Esophagus muscularis mucosa (tissue), 3 donors: ENCODE data around the gene NUDT21.

Source experiments
- CTCF ChIP-seq, 3 experiments: fragments of 200-600 bp in 2 of 3; fragments of 450-650 bp in 1 of 3; sonication (generic) in 2 of 3; IDR thresholded peaks; one replicate each; pipeline ENCODE4 v1.5.1; 2017 to 2019; ENCODE audit warnings: antibody characterized with exemption in 3 of 3, mild to moderate bottlenecking in 2 of 3, moderate library complexity in 1 of 3
- POLR2A ChIP-seq: fragments of 450-650 bp; IDR thresholded peaks from one replicate; pipeline ENCODE4 v1.6.1; 2017; ENCODE audit warnings: antibody characterized with exemption, moderate library complexity, mild to moderate bottlenecking, low read depth
- POLR2AphosphoS5 ChIP-seq, 2 donors: sonication (generic); formaldehyde crosslinking; IDR thresholded peaks; one replicate each; pipeline ENCODE4 v1.6.1; 2017; ENCODE audit warnings: antibody characterized with exemption in 2 of 2

- TF ChIP-seq POLR2A (no peak), CTCF (IDR thresholded peaks at IDR 0.05) (no peak), POLR2AphosphoS5 (IDR thresholded peaks at IDR 0.05) (no peak)
Measured at GRCh38 chr16:56466344-56466743, 15.2 kb upstream of the NUDT21 start.
